HepG2 (cell line): ENCODE data around the gene SRF. TPM values are rescaled to one million over a fixed set of nuclear protein-coding genes. Genes with fewer than 3 reads are reported as not detected.

Experiments used
- CTCF ChIP-seq: sonication (generic); formaldehyde crosslinking; IDR thresholded peaks from 2 replicates; pipeline ENCODE4 v1.5.0; 2020; ENCODE audit warnings: mild to moderate bottlenecking, missing genetic modification reagents, moderate library complexity
- GATAD2A ChIP-seq: IDR thresholded peaks from 2 replicates; pipeline ENCODE4 v1.6.1; 2016
- GTF2F1 ChIP-seq: fragments of 150-350 bp; IDR thresholded peaks from 2 replicates; pipeline ENCODE4 v1.6.1; 2014; ENCODE audit warnings: low read length
- HOXA3 ChIP-seq: sonication (generic); formaldehyde crosslinking; IDR thresholded peaks from 2 replicates; pipeline ENCODE4 v1.5.0; 2020; ENCODE audit warnings: missing genetic modification reagents
- KDM2A ChIP-seq: sonication (generic); formaldehyde crosslinking; IDR thresholded peaks from 2 replicates; pipeline ENCODE4 v1.4.0; 2020; ENCODE audit warnings: low read depth, missing genetic modification reagents, borderline replicate concordance
- KLF13 ChIP-seq: sonication (generic); formaldehyde crosslinking; IDR thresholded peaks from 2 replicates; pipeline ENCODE4 v1.4.0; 2020; ENCODE audit warnings: mild to moderate bottlenecking, missing genetic modification reagents
- NCOR1 ChIP-seq: fragments of 200-600 bp; sonication (generic); IDR thresholded peaks from 2 replicates; pipeline ENCODE4 v1.7.0; 2017; ENCODE audit warnings: antibody characterized with exemption, low read length, borderline replicate concordance
- NFE2 ChIP-seq: sonication (generic); formaldehyde crosslinking; IDR thresholded peaks from 2 replicates; pipeline ENCODE4 v1.4.0; 2020; ENCODE audit warnings: missing genetic modification reagents
- NR2F1 ChIP-seq, 2 experiments: fragments of 450-650 bp in 1 of 2; formaldehyde crosslinking in 1 of 2; IDR thresholded peaks; 2 replicates each; pipeline versions ENCODE4 v1.5.0 to v1.6.1; 2016 to 2020; ENCODE audit warnings: mild to moderate bottlenecking in 1 of 2, missing compliant biosample characterization in 1 of 2, missing genetic modification reagents in 1 of 2, moderate library complexity in 1 of 2
- ONECUT2 ChIP-seq: sonication (generic); formaldehyde crosslinking; IDR thresholded peaks from 2 replicates; pipeline ENCODE4 v1.4.0; 2020; ENCODE audit warnings: missing genetic modification reagents
- PHF21A ChIP-seq: sonication (generic); formaldehyde crosslinking; IDR thresholded peaks from 2 replicates; pipeline ENCODE4 v1.5.0; 2020; ENCODE audit warnings: mild to moderate bottlenecking, missing genetic modification reagents
- SP140L ChIP-seq: sonication (generic); formaldehyde crosslinking; IDR thresholded peaks from 2 replicates; pipeline ENCODE4 v1.4.0; 2020; ENCODE audit warnings: missing genetic modification reagents, borderline replicate concordance
- ZFP37 ChIP-seq: sonication (generic); formaldehyde crosslinking; IDR thresholded peaks from 2 replicates; pipeline ENCODE4 v1.4.0; 2020; ENCODE audit warnings: missing genetic modification reagents, borderline replicate concordance
- ZIK1 ChIP-seq: sonication (generic); formaldehyde crosslinking; IDR thresholded peaks from 2 replicates; pipeline ENCODE4 v1.5.0; 2020; ENCODE audit warnings: mild to moderate bottlenecking, low read depth, missing genetic modification reagents, borderline replicate concordance
- ZNF225 ChIP-seq: sonication (generic); formaldehyde crosslinking; IDR thresholded peaks from 2 replicates; pipeline ENCODE4 v1.4.0; 2020; ENCODE audit warnings: mild to moderate bottlenecking, missing genetic modification reagents
- ZNF564 ChIP-seq: sonication (generic); formaldehyde crosslinking; IDR thresholded peaks from 2 replicates; pipeline ENCODE4 v1.8.1; 2023; ENCODE audit warnings: mild to moderate bottlenecking, missing genetic modification reagents
- ZNF772 ChIP-seq: sonication (generic); formaldehyde crosslinking; IDR thresholded peaks from 2 replicates; pipeline ENCODE4 v1.5.0; 2020; ENCODE audit warnings: mild to moderate bottlenecking, missing genetic modification reagents
- ZSCAN31 ChIP-seq: sonication (generic); formaldehyde crosslinking; IDR thresholded peaks from 2 replicates; pipeline ENCODE4 v1.5.0; 2020; ENCODE audit warnings: low read depth, mild to moderate bottlenecking, missing genetic modification reagents
- polyA plus RNA-seq, 8 experiments: library from polyadenylated mRNA; depleted of rRNA in 3 of 8; stranded (reverse) in 7 of 8; unstranded in 1 of 8; fragments of >200 nt; fragmentation: Illumina TruSeq in 4 of 8; extraction: Trizol in 4 of 8; gene quantifications; 2 replicates each; pipeline versions ENCODE4 v1.2.1 to v1.2.3, GENCODE V29; 2011 to 2016; ENCODE audit warnings: low read depth in 4 of 8, missing spikeins in 1 of 8, mixed read lengths in 1 of 8; ENCODE audit not compliant: insufficient read depth in 1 of 8
- total RNA-seq, 5 experiments: library from RNA; depleted of rRNA; stranded (reverse); fragments of >200 nt; fragmentation: Illumina TruSeq; extraction: Trizol; gene quantifications; 2 replicates each; pipeline ENCODE4 v1.2.3, GENCODE V29; 2016; ENCODE audit warnings: low read depth in 1 of 5
- TF ChIP-seq, protein P1 (sequence below): sonication (generic); formaldehyde crosslinking; IDR thresholded peaks from 2 replicates; pipeline ENCODE4 v1.5.0; 2020; ENCODE audit warnings: mild to moderate bottlenecking, missing genetic modification reagents
- TF ChIP-seq, protein P2 (sequence below): sonication (generic); formaldehyde crosslinking; IDR thresholded peaks from 2 replicates; pipeline ENCODE4 v1.5.1; 2020; ENCODE audit warnings: missing genetic modification reagents, mild to moderate bottlenecking, borderline replicate concordance
- TF ChIP-seq, protein P3 (sequence below): IDR thresholded peaks from 2 replicates; pipeline ENCODE4 v1.6.1; 2016; ENCODE audit warnings: mild to moderate bottlenecking, missing biosample characterization, missing genetic modification reagents
- TF ChIP-seq, protein P4 (sequence below): sonication (generic); formaldehyde crosslinking; conservative IDR thresholded peaks from 2 replicates; pipeline ENCODE4 v1.4.0; 2020; ENCODE audit warnings: missing genetic modification reagents

Gene SRF
- total and polyA plus RNA-seq, 2 of the 13 experiments (the other 11 are each of a cell fraction or from before 2014, with no cell fraction given) = 25.5 to 44.1 TPM

DNA sequence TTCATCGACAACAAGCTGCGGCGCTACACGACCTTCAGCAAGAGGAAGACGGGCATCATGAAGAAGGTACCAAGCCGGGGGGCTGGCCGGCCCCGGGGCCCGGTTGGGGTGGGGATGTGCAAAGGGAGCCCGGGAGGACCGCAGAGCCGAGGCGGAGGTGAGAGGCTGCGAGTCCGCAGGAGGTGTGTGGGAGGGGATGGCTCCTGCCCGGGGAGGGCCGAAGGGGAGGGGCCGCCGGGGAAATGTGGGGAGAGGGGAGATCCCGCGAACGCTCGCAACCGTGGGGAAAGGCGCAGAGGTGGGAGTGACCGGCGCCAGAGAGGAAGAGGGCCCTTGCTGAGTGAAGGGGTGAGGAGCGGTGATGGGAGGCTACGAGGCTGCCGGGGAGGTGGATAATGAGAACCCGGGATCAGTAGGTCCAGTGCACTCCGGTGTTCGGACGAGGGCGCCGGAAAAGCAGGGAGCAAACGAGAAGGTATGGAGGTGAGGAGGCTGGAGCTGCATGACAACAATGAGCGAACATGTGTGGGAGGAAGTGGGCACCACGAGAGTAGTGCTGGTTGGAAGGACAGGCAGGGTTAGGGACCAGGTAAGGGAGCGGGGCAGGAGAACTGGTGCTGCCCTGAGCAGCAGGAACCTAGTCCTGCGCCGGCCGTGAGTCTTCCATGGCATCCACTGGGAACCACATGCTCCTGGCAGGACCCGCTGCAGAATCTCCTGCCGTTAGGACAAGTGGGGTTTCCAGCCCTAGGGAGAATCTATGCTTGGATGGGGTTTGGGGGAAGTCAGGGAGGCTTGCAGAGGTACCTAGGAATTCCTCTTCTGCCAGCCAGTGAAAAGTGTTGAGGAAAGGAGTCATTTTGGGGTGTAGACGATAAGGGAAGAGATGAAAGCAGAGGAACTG, 1.3 kb downstream of the SRF start (continued):
- no peak for TF ChIP-seq CTCF (CRISPR knock-in tag)
- TF ChIP-seq ONECUT2 = no peak
- no peak for TF ChIP-seq NR2F1 (CRISPR knock-in tag; IDR thresholded peaks at IDR 0.05)
- 0 out of 2 replicates have a peak, but pooled peaks have one; percentile 60 for TF ChIP-seq ZFP37
- no peak; the same call in 1 of the 2 replicates for TF ChIP-seq HOXA3
- TF ChIP-seq PHF21A (CRISPR knock-in tag) = 0 out of 2 replicates have a peak, but pooled peaks have one; percentile 27
- 0 out of 2 replicates have a peak, but pooled peaks have one; percentile 9 for TF ChIP-seq GATAD2A (CRISPR knock-in tag)
- no peak for TF ChIP-seq SP140L (CRISPR knock-in tag)
- no peak for TF ChIP-seq ZSCAN31
- TF ChIP-seq, protein P1, sequence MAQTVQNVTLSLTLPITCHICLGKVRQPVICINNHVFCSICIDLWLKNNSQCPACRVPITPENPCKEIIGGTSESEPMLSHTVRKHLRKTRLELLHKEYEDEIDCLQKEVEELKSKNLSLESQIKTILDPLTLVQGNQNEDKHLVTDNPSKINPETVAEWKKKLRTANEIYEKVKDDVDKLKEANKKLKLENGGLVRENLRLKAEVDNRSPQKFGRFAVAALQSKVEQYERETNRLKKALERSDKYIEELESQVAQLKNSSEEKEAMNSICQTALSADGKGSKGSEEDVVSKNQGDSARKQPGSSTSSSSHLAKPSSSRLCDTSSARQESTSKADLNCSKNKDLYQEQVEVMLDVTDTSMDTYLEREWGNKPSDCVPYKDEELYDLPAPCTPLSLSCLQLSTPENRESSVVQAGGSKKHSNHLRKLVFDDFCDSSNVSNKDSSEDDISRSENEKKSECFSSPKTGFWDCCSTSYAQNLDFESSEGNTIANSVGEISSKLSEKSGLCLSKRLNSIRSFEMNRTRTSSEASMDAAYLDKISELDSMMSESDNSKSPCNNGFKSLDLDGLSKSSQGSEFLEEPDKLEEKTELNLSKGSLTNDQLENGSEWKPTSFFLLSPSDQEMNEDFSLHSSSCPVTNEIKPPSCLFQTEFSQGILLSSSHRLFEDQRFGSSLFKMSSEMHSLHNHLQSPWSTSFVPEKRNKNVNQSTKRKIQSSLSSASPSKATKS = no peak
- no peak; the same call in 1 of the 2 replicates for TF ChIP-seq ZNF564
- 0 out of 2 replicates have a peak, but pooled peaks have one; percentile 34 for TF ChIP-seq KDM2A (CRISPR knock-in tag)
- 0 out of 2 replicates have a peak, but pooled peaks have one; percentile 63 for TF ChIP-seq KLF13 (CRISPR knock-in tag)
- TF ChIP-seq, protein P2, sequence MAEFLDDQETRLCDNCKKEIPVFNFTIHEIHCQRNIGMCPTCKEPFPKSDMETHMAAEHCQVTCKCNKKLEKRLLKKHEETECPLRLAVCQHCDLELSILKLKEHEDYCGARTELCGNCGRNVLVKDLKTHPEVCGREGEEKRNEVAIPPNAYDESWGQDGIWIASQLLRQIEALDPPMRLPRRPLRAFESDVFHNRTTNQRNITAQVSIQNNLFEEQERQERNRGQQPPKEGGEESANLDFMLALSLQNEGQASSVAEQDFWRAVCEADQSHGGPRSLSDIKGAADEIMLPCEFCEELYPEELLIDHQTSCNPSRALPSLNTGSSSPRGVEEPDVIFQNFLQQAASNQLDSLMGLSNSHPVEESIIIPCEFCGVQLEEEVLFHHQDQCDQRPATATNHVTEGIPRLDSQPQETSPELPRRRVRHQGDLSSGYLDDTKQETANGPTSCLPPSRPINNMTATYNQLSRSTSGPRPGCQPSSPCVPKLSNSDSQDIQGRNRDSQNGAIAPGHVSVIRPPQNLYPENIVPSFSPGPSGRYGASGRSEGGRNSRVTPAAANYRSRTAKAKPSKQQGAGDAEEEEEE (CRISPR knock-in tag) = no peak
- TF ChIP-seq NCOR1 = no peak
- no peak for TF ChIP-seq GTF2F1
- 0 out of 2 replicates have a peak, but pooled peaks have one; percentile 42 for TF ChIP-seq ZNF225 (CRISPR knock-in tag)
- no peak for TF ChIP-seq ZIK1 (CRISPR knock-in tag)
- TF ChIP-seq ZNF772 (CRISPR knock-in tag) = no peak; the same call in 1 of the 2 replicates
- TF ChIP-seq, protein P3, sequence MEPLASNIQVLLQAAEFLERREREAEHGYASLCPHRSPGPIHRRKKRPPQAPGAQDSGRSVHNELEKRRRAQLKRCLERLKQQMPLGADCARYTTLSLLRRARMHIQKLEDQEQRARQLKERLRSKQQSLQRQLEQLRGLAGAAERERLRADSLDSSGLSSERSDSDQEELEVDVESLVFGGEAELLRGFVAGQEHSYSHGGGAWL (CRISPR knock-in tag) = no peak
- TF ChIP-seq NFE2 (CRISPR knock-in tag) = no peak
- TF ChIP-seq, protein P4, sequence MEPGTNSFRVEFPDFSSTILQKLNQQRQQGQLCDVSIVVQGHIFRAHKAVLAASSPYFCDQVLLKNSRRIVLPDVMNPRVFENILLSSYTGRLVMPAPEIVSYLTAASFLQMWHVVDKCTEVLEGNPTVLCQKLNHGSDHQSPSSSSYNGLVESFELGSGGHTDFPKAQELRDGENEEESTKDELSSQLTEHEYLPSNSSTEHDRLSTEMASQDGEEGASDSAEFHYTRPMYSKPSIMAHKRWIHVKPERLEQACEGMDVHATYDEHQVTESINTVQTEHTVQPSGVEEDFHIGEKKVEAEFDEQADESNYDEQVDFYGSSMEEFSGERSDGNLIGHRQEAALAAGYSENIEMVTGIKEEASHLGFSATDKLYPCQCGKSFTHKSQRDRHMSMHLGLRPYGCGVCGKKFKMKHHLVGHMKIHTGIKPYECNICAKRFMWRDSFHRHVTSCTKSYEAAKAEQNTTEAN = no peak
